Measurements from ENCODE around the gene COLEC12. TPM values are rescaled to one million over a fixed set of nuclear protein-coding genes. Genes with fewer than 3 reads are reported as not detected.

Gene COLEC12
- total and polyA plus RNA-seq, 3 donors from 2014 or later = 4.5 to 10.4 (median 8.1) TPM

GRCh38 chr18:515838-516237 lies 15.3 kb upstream of the COLEC12 start:
- Histone ChIP-seq H3K9me3 (no peaks in the 10 kb centered on the region), H3K4me3 (no peak overlapping the region), H3K36me3 (ENCODE audit: low read depth, missing control alignments) (no peaks in the 10 kb centered on the region), H3K4me1 (no peaks in the 10 kb centered on the region), H3K27ac (no peak overlapping the region), H3K27me3 (no peaks in the 10 kb centered on the region)
- TF ChIP-seq CTCF (IDR thresholded peaks at IDR 0.05) = no peak
- no peak for TF ChIP-seq POLR2A (IDR thresholded peaks at IDR 0.05)
- intact Hi-C loops (cut with DNase I; ENCODE audit: low total_unique reads) = no loop called here
- no peak for DNase-seq
- WGBS, 2 donors = 42 to 53% methylated on average over 4 of the region's 4 CpGs

- intact Hi-C loops (cut with DNase I; ENCODE audit: low total_unique reads) = no loop called here
- WGBS, 2 donors = 64 to 65% methylated on average over 26 to 42 of the region's 44 CpGs
These were observed 14.8 kb upstream of the COLEC12 start for GRCh38 chr18:515156-515815.

DNA sequence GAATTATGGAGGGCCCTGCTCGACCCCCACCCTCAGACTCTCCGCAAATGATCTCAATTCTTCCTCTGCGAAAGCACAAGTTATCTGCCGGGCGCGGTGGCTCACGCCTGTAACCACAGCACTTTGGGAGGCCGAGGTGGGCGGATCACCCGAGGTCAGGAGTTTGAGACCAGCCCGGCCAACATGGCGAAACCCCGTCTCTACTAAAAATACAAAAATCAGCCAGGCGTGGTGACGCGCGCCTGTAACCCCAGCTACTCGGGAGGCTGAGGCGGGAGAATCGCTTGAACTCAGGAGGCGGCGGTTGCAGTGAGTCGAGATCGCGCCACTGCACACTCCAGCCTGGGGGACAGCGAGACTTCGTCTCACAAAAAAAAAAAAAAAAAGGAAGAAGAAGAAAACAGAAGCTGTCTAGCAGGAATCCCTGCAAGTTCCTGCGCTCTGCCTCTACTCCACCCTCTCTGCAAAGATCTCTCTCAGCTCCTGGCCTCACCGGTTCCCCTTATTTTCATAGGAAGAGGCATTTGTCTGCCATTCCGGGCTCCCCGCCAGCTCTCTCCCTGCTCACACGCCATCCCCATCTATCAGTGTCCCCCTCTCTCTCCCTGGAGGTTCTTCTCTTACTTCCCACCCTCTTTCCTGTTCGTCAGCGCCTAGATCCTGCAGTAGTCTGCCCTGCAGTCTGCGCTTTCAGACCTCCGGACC lies 13.5 kb upstream of the COLEC12 start:
- H3K9me3 ChIP-seq = no peaks in the 10 kb centered on the region
- 70 to 72% methylated on average over 33 to 36 of the region's 36 CpGs for WGBS, 2 donors
- intact Hi-C loops (cut with DNase I; ENCODE audit: low total_unique reads) = no loop called here
- H3K4me3 ChIP-seq = no peak overlapping the region
- no peaks in the 10 kb centered on the region for H3K36me3 ChIP-seq (ENCODE audit: low read depth, missing control alignments)
- TF ChIP-seq POLR2A (IDR thresholded peaks at IDR 0.05) (no peak), CTCF (IDR thresholded peaks at IDR 0.05) (no peak)
- no peak for DNase-seq
- H3K27me3 ChIP-seq = no peaks in the 10 kb centered on the region
- H3K4me1 ChIP-seq = no peaks in the 10 kb centered on the region
- H3K27ac ChIP-seq = no peak overlapping the region

More at GRCh38 chr18:515156-515815, 14.8 kb upstream of the COLEC12 start:
- no peaks in the 10 kb centered on the region for H3K4me1 ChIP-seq
- TF ChIP-seq POLR2A (IDR thresholded peaks at IDR 0.05) = no peak
- TF ChIP-seq CTCF (IDR thresholded peaks at IDR 0.05) = no peak
- H3K4me3 ChIP-seq = peak overlapping the region; percentile 16 to 34
- no peaks in the 10 kb centered on the region for H3K36me3 ChIP-seq (ENCODE audit: low read depth, missing control alignments)
- no peak overlapping the region for H3K27ac ChIP-seq
- no peak for DNase-seq
- no peaks in the 10 kb centered on the region for H3K9me3 ChIP-seq
- no peaks in the 10 kb centered on the region for H3K27me3 ChIP-seq

DNA sequence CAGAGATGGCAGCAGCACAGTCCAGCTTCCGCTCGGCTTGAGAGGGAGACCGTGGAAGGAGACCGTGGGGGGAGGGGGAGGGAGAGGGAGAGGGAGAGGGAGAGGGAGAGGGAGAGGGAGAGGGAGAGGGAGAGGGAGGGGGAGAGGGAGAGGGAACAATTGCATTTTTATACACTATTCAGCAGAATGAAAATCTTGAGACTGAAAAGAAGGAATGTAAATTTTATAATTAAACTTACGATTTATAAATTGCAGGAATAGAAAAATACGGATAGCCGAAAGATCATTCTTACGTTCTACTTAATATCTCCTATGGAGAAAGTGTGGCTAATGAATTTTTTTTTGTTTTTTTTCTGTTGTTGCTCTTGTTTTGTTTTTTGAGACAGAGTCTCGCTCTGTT lies 12.5 kb upstream of the COLEC12 start:
- TF ChIP-seq CTCF (IDR thresholded peaks at IDR 0.05) (no peak), POLR2A (IDR thresholded peaks at IDR 0.05) (no peak)
- Histone ChIP-seq H3K27ac (no peak overlapping the region), H3K36me3 (ENCODE audit: low read depth, missing control alignments) (no peaks in the 10 kb centered on the region), H3K9me3 (no peaks in the 10 kb centered on the region), H3K27me3 (no peaks in the 10 kb centered on the region), H3K4me3 (no peak overlapping the region), H3K4me1 (no peaks in the 10 kb centered on the region)
- DNase-seq = no peak
- 74 to 90% methylated on average over 5 of the region's 9 CpGs for WGBS, 2 donors
- intact Hi-C loops (cut with DNase I; ENCODE audit: low total_unique reads) = no loop called here

Data from testis (tissue), 3 donors.